Stomach (tissue), 9 donors: ENCODE results near the gene CACNA2D3. TPM values are rescaled to one million over a fixed set of nuclear protein-coding genes. Genes with fewer than 3 reads are reported as not detected.

Source experiments
- DNase-seq, 2 donors: peaks; one replicate each; pipeline versions ENCODE4 v3.0.0 to v3.0.0-alpha.2; 2013 to 2019
- H3K27ac ChIP-seq, 5 donors: fragments of 200-600 bp in 4 of 5; sonication (generic) in 4 of 5; one replicate each; pipeline ENCODE4 v1.5.1; 2013 to 2019; ENCODE audit warnings: mild to moderate bottlenecking in 1 of 5, moderate library complexity in 1 of 5
- H3K27me3 ChIP-seq, 3 donors: fragments of 200-600 bp; sonication (generic); one replicate each; pipeline ENCODE4 v1.5.1; 2017 to 2019; ENCODE audit warnings: mixed run types in 1 of 3
- H3K36me3 ChIP-seq, 4 donors: fragments of 200-600 bp; sonication (generic); 1 replicate in 3 of 4; 2 replicates in 1 of 4; pipeline ENCODE4 v1.5.1; 2016 to 2019
- H3K4me1 ChIP-seq, 4 donors: fragments of 200-600 bp; sonication (generic); one replicate each; pipeline ENCODE4 v1.5.1; 2016 to 2019
- H3K4me3 ChIP-seq, 4 donors: fragments of 200-600 bp; sonication (generic) in 3 of 4; one replicate each; pipeline ENCODE4 v1.5.1; 2016 to 2019; ENCODE audit warnings: mild to moderate bottlenecking in 1 of 4
- H3K9me3 ChIP-seq, 4 donors: fragments of 200-600 bp; sonication (generic); one replicate each; pipeline ENCODE4 v1.5.1; 2016 to 2019
- CTCF ChIP-seq, 7 experiments: fragments of 450-650 bp in 4 of 7; fragments of 200-600 bp in 3 of 7; sonication (generic) in 3 of 7; IDR thresholded peaks; one replicate each; pipeline ENCODE4 v1.5.1; 2016 to 2019; ENCODE audit warnings: antibody characterized with exemption in 7 of 7, control low read depth in 2 of 7, mild to moderate bottlenecking in 1 of 7
- EP300 ChIP-seq: sonication (generic); formaldehyde crosslinking; IDR thresholded peaks from one replicate; pipeline ENCODE4 v1.6.1; 2017; ENCODE audit warnings: antibody characterized with exemption
- POLR2A ChIP-seq, 4 donors: fragments of 450-650 bp; IDR thresholded peaks; one replicate each; pipeline ENCODE4 v1.6.1; 2016; ENCODE audit warnings: antibody characterized with exemption in 4 of 4, control low read depth in 2 of 4, mild to moderate bottlenecking in 1 of 4, moderate library complexity in 1 of 4
- POLR2AphosphoS5 ChIP-seq, 3 donors: sonication (generic); formaldehyde crosslinking; IDR thresholded peaks; one replicate each; pipeline ENCODE4 v1.6.1; 2016; ENCODE audit warnings: antibody characterized with exemption in 3 of 3
- WGBS, 5 donors: extraction: QIAGEN DNeasy Blood & Tissue Kit in 3 of 5; methylation state at CpG; one replicate each; pipeline versions ENCODE4 v1.1.5 to v1.1.7; 2013 to 2018; 5-methylcytosine and 5-hydroxymethylcytosine counted together
- intact Hi-C: fragments of 100-400 bp; cut with DNase I; formaldehyde crosslinking; loops from one replicate; pipeline ENCODE4 v1.15.1; 2023; ENCODE audit warnings: low total_unique reads
- polyA plus RNA-seq, 3 donors: library from polyadenylated mRNA; stranded (reverse); fragments of 200-250 nt; gene quantifications; one replicate each; pipeline ENCODE4 v1.2.3, GENCODE V29; 2013
- total RNA-seq, 5 donors: library from RNA; depleted of rRNA; stranded (reverse); fragments of >200 nt; gene quantifications; one replicate each; pipeline versions ENCODE4 v1.1.0 to v1.2.3, GENCODE V29; 2014 to 2016
- donor health status: healthy with polysubstance abuse.
- donor health status: Bipolar disorder and iron deficiency.
- donor health status: healthy.

CACNA2D3 gene
- total and polyA plus RNA-seq, 8 donors: 0.56 to 54.0 (median 2.9) TPM; not detected in 1

- no peak overlapping the region for H3K4me3 ChIP-seq
- WGBS, 5 donors: 79 to 96% (median 93%) methylated on average over 6 of the region's 6 CpGs
- intact Hi-C loops: no loop called here
- no peaks in the 10 kb centered on the region for H3K9me3 ChIP-seq
- H3K36me3 ChIP-seq: no peaks in the 10 kb centered on the region
- TF ChIP-seq CTCF (IDR thresholded peaks at IDR 0.05): no peak
- H3K27me3 ChIP-seq: no peaks in the 10 kb centered on the region
- no peaks in the 10 kb centered on the region for H3K4me1 ChIP-seq
- no peak overlapping the region for H3K27ac ChIP-seq
- no peak for DNase-seq
Measured at GRCh38 chr3:54574906-54575617, 452.7 kb downstream of the CACNA2D3 start.

GRCh38 chr3:54575618-54575960 lies 453.2 kb downstream of the CACNA2D3 start:
- 39 to 66% (median 43%) methylated on average over 3 of the region's 3 CpGs for WGBS, 5 donors
- Histone ChIP-seq H3K27ac (no peak overlapping the region), H3K27me3 (no peaks in the 10 kb centered on the region), H3K36me3 (no peaks in the 10 kb centered on the region), H3K4me3 (no peak overlapping the region), H3K4me1 (no peaks in the 10 kb centered on the region), H3K9me3 (no peaks in the 10 kb centered on the region)
- intact Hi-C loops: no loop called here
- no peak for DNase-seq
- TF ChIP-seq EP300 (no peak), POLR2A (IDR thresholded peaks at IDR 0.05) (no peak), POLR2AphosphoS5 (IDR thresholded peaks at IDR 0.05) (no peak), CTCF (IDR thresholded peaks at IDR 0.05) (no peak)

- H3K27ac ChIP-seq: no peak overlapping the region
- H3K27me3 ChIP-seq: no peaks in the 10 kb centered on the region
- no peaks in the 10 kb centered on the region for H3K9me3 ChIP-seq
- 92 to 97% (median 95%) methylated on average over 3 of the region's 3 CpGs for whole genome bisulfite sequencing, 5 donors
- no peak overlapping the region for H3K4me3 ChIP-seq
- intact Hi-C loops: no loop called here
- DNase-seq: no peak
- no peaks in the 10 kb centered on the region for H3K4me1 ChIP-seq
- TF ChIP-seq EP300 (no peak), POLR2AphosphoS5 (IDR thresholded peaks at IDR 0.05) (no peak), CTCF (IDR thresholded peaks at IDR 0.05) (no peak), POLR2A (IDR thresholded peaks at IDR 0.05) (no peak)
- no peaks in the 10 kb centered on the region for H3K36me3 ChIP-seq
Measured at GRCh38 chr3:54577313-54577712, 455.0 kb downstream of the CACNA2D3 start.

- H3K27me3 ChIP-seq: no peaks in the 10 kb centered on the region
Measured at GRCh38 chr3:54578417-54578816, 456.1 kb downstream of the CACNA2D3 start.

More at GRCh38 chr3:54578417-54578816, 456.1 kb downstream of the CACNA2D3 start:
- no peak overlapping the region for H3K27ac ChIP-seq
- intact Hi-C loops: no loop called here
- TF ChIP-seq EP300 (no peak), CTCF (IDR thresholded peaks at IDR 0.05) (no peak), POLR2AphosphoS5 (IDR thresholded peaks at IDR 0.05) (peak in 1 of 3 donors; percentile 52), POLR2A (IDR thresholded peaks at IDR 0.05) (no peak)
- H3K9me3 ChIP-seq: peaks cover 0 to 5% (median 0%) of the 10 kb centered on the region in 4 donors
- WGBS, 5 donors: 72 to 88% (median 84%) methylated on average over 7 of the region's 7 CpGs
- H3K4me3 ChIP-seq: no peak overlapping the region
- no peaks in the 10 kb centered on the region for H3K36me3 ChIP-seq
- peak in 1 of 2 donors; percentile 24 for DNase-seq
- H3K4me1 ChIP-seq: no peaks in the 10 kb centered on the region
